MG63 (cell line): ENCODE measurements around the gene ARID3A. TPM values are rescaled to one million over a fixed set of nuclear protein-coding genes. Genes with fewer than 3 reads are reported as not detected.
"Not testable (repeated sequence)": the region's sequence is repeated elsewhere in the genome, so short reads cannot be mapped to it uniquely, and the experiment has no call there.

Source experiments
- DNase-seq: peaks from one replicate; pipeline ENCODE4 v3.0.0-alpha.2; 2020
- H3K27me3 ChIP-seq: fragments of 250-450 bp; sonication (Bioruptor Pico); 2 replicates; pipeline ENCODE4 v1.5.1; 2020; ENCODE audit warnings: mild to moderate bottlenecking, moderate library complexity
- H3K36me3 ChIP-seq: fragments of 250-450 bp; sonication (Bioruptor Pico); 2 replicates; pipeline ENCODE4 v1.5.1; 2020; ENCODE audit warnings: mild to moderate bottlenecking, moderate library complexity
- H3K4me3 ChIP-seq: fragments of 250-450 bp; sonication (Bioruptor Pico); 2 replicates; pipeline ENCODE4 v1.5.1; 2020; ENCODE audit warnings: mild to moderate bottlenecking, moderate library complexity
- H3K9me3 ChIP-seq: fragments of 250-450 bp; sonication (Bioruptor Pico); 2 replicates; pipeline ENCODE4 v1.5.1; 2020; ENCODE audit warnings: mild to moderate bottlenecking, moderate library complexity
- total RNA-seq: library from RNA; depleted of rRNA; stranded (reverse); fragments of >200 nt; shearing (Covaris generic); gene quantifications from 2 replicates; pipeline ENCODE4 v1.2.3, GENCODE V29; 2014; ENCODE audit warnings: low replicate concordance

The ARID3A gene
- total RNA-seq, 1 experiment from 2014 or later = 6.6 TPM

- Histone ChIP-seq H3K36me3 (no peaks in the 10 kb centered on the region), H3K27me3 (no peaks in the 10 kb centered on the region), H3K9me3 (no peaks in the 10 kb centered on the region), H3K4me3 (no peak overlapping the region)
- DNase-seq = no peak
Measured at GRCh38 chr19:947090-947706, 21.4 kb downstream of the ARID3A start.

- Histone ChIP-seq H3K36me3 (no peaks in the 10 kb centered on the region), H3K9me3 (no peaks in the 10 kb centered on the region), H3K4me3 (no peak overlapping the region), H3K27me3 (no peaks in the 10 kb centered on the region)
- no peak for DNase-seq
Measured at GRCh38 chr19:947707-948539, 22.1 kb downstream of the ARID3A start.

- Histone ChIP-seq H3K36me3 (no peaks in the 10 kb centered on the region), H3K27me3 (no peaks in the 10 kb centered on the region), H3K9me3 (no peaks in the 10 kb centered on the region), H3K4me3 (no peak overlapping the region)
- no peak for DNase-seq
Measured at GRCh38 chr19:948842-949496, 23.1 kb downstream of the ARID3A start.

GRCh38 chr19:950352-951066 is 24.7 kb downstream of the ARID3A start:
- Histone ChIP-seq H3K27me3 (no peaks in the 10 kb centered on the region), H3K4me3 (no peak overlapping the region), H3K36me3 (no peaks in the 10 kb centered on the region), H3K9me3 (no peaks in the 10 kb centered on the region)
- no peak for DNase-seq

- no peak for DNase-seq
- no peaks in the 10 kb centered on the region for H3K27me3 ChIP-seq
- H3K9me3 ChIP-seq = no peaks in the 10 kb centered on the region
- H3K36me3 ChIP-seq = no peaks in the 10 kb centered on the region
- no peak overlapping the region for H3K4me3 ChIP-seq
Measured at GRCh38 chr19:952049-952679, 26.3 kb downstream of the ARID3A start.

GRCh38 chr19:952680-953444 is 27.0 kb downstream of the ARID3A start:
- Histone ChIP-seq H3K27me3 (no peaks in the 10 kb centered on the region), H3K36me3 (no peaks in the 10 kb centered on the region), H3K9me3 (no peaks in the 10 kb centered on the region), H3K4me3 (no peak overlapping the region)
- no peak for DNase-seq

GRCh38 chr19:953445-954271 is 27.8 kb downstream of the ARID3A start:
- no peaks in the 10 kb centered on the region for H3K36me3 ChIP-seq
- no peaks in the 10 kb centered on the region for H3K9me3 ChIP-seq
- no peak overlapping the region for H3K4me3 ChIP-seq
- DNase-seq = no peak
- H3K27me3 ChIP-seq = no peaks in the 10 kb centered on the region

- DNase-seq = no peak
- H3K36me3 ChIP-seq = no peaks in the 10 kb centered on the region
- H3K27me3 ChIP-seq = no peaks in the 10 kb centered on the region
- H3K9me3 ChIP-seq = no peaks in the 10 kb centered on the region
- no peak overlapping the region for H3K4me3 ChIP-seq
Measured at GRCh38 chr19:954272-954671, 28.4 kb downstream of the ARID3A start.

- Histone ChIP-seq H3K36me3 (no peaks in the 10 kb centered on the region), H3K9me3 (no peaks in the 10 kb centered on the region), H3K4me3 (no peak overlapping the region), H3K27me3 (no peaks in the 10 kb centered on the region)
- no peak for DNase-seq
Measured at GRCh38 chr19:954672-955494, 29.0 kb downstream of the ARID3A start.

GRCh38 chr19:955803-956765 is 30.2 kb downstream of the ARID3A start:
- no peaks in the 10 kb centered on the region for H3K9me3 ChIP-seq
- H3K36me3 ChIP-seq = no peaks in the 10 kb centered on the region
- no peak for DNase-seq
- H3K27me3 ChIP-seq = no peaks in the 10 kb centered on the region
- no peak overlapping the region for H3K4me3 ChIP-seq

GRCh38 chr19:956766-957440 is 31.1 kb downstream of the ARID3A start:
- no peak for DNase-seq
- Histone ChIP-seq H3K4me3 (no peak overlapping the region), H3K9me3 (no peaks in the 10 kb centered on the region), H3K27me3 (no peaks in the 10 kb centered on the region), H3K36me3 (no peaks in the 10 kb centered on the region)

GRCh38 chr19:957578-957977 is 31.7 kb downstream of the ARID3A start:
- not testable (repeated sequence) for DNase-seq, H3K36me3 ChIP-seq, H3K27me3 ChIP-seq, H3K4me3 ChIP-seq, H3K9me3 ChIP-seq
